ENCODE data around the gene HTR6.
A peak's percentile ranks its signal among the peaks of the same experiment; 100 is the strongest.
"Not testable (repeated sequence)": the region's sequence is repeated elsewhere in the genome, so short reads cannot be mapped to it uniquely, and the experiment has no call there.

The HTR6 gene

GRCh38 chr1:19637606-19638005, 27.1 kb upstream of the HTR6 start:
- no peak for TF ChIP-seq CTCF (IDR thresholded peaks at IDR 0.05; ENCODE audit: borderline replicate concordance, control extremely low read depth, extremely low read depth, insufficient read depth, missing control alignments)
- DNase-seq (ENCODE audit: low spot score): no peak
- in situ Hi-C loops (cut with MboI; ENCODE audit: low sequenced_read_pairs, unreplicated experiment): no loop called here

- in situ Hi-C loops (cut with MboI; ENCODE audit: low sequenced_read_pairs, unreplicated experiment); DNase-seq (ENCODE audit: low spot score): not testable (repeated sequence)
These were observed 25.4 kb upstream of the HTR6 start for GRCh38 chr1:19639228-19639627.

DNA sequence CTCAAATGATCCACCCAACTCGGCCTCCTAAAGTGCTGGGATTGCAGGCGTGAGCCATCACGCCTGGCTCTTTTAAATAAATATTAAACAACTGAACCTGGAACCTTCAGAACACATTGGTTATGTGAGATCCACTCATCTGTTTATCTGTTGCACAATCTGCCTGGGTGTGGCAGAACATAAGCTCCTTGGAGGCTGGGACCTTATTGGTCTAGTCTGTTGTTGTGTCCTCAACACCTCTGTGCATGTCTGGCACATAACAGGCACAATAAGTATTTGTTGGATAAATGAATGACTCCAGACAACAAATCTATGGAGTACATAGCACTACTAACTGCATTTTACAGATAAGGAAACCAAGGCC, 24.7 kb upstream of the HTR6 start:
- in situ Hi-C loops (cut with MboI; ENCODE audit: low sequenced_read_pairs, unreplicated experiment): no loop called here
- TF ChIP-seq CTCF (IDR thresholded peaks at IDR 0.05; ENCODE audit: borderline replicate concordance, control extremely low read depth, extremely low read depth, insufficient read depth, missing control alignments): no peak
- DNase-seq (ENCODE audit: low spot score): no peak

DNA sequence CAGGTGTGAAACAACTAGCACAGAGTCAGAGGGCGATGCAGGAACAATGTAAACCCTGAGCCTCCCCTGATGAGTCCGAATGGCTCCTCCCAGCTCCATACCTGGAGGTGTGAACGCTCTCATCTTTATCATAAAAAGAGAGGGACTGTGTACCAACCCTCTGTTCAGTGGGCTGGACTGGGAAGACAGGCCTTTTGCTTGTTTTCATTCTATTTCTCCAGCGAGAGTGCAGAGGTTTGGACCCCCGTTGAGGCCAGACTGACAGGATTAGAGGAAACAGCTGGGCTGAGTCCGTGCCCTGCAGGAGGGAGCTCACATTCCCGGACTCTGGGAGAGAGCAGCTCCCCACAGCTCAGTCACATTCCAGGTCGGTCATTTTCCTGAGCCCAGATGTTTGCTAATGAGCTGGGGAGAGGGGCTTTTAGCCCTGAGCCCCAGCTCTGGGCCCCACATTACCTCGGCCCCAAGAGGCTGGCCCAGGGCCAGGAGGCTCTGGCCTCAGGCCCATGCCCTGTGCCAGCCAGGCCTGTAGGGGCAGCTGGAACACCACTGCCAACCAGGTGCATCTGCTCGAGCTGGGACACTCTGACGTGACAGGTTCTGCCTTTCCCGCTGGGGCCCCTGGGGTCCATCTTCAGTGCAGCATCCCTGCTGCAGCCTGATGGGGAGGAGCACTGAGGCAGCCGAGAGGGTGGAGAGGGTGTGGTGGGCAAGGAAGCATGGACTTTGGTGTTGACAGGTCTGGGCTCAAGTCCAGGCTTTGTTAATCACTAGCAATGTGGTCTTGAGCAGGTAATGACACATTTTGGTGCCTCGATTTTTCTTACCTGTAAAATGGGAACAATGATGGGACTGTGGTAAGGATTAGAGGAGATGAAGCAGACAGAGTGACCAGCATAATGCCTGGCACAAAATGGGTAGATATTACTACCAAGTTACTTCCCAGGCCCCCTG, 24.0 kb upstream of the HTR6 start:
- DNase-seq (ENCODE audit: low spot score): no peak
- TF ChIP-seq CTCF (IDR thresholded peaks at IDR 0.05; ENCODE audit: borderline replicate concordance, control extremely low read depth, extremely low read depth, insufficient read depth, missing control alignments): no peak
- in situ Hi-C loops (cut with MboI; ENCODE audit: low sequenced_read_pairs, unreplicated experiment): no loop called here

DNA sequence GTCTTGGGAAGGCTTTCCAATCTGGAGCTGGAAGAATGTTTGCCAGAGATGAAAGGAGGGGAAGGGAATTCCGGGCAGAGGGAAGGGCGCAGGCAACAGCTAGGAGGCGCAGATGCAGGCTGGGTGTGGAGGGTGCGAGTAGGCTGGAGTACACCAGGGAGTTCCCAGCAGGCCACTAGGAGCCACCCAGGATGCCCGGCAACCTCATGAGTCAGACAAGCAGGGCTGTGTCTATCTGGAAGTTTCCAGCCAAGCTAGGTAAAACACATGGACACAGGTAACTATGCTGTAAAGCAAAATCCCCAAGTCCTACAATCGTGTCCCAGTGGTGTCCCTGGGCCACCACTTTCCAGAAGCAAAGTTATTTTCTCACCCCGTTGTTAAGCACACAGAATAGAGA, 21.6 kb upstream of the HTR6 start:
- no peak for DNase-seq (ENCODE audit: low spot score)
- TF ChIP-seq CTCF (IDR thresholded peaks at IDR 0.05; ENCODE audit: borderline replicate concordance, control extremely low read depth, extremely low read depth, insufficient read depth, missing control alignments): no peak
- in situ Hi-C loops (cut with MboI; ENCODE audit: low sequenced_read_pairs, unreplicated experiment): no loop called here

- in situ Hi-C loops (cut with MboI; ENCODE audit: low sequenced_read_pairs, unreplicated experiment): no loop called here
- DNase-seq (ENCODE audit: low spot score): peak; percentile 83
- TF ChIP-seq CTCF (IDR thresholded peaks at IDR 0.05; ENCODE audit: borderline replicate concordance, control extremely low read depth, extremely low read depth, insufficient read depth, missing control alignments): no peak
These were observed 20.9 kb upstream of the HTR6 start, which contains the start of gene NBL1 for GRCh38 chr1:19643602-19644394. TSS of gene NBL1 (plus strand) at chr1:19644311. CDS start at chr1:19655031, 10,720 bp downstream.

- DNase-seq (ENCODE audit: low spot score): peak; percentile 67
- in situ Hi-C loops (cut with MboI; ENCODE audit: low sequenced_read_pairs, unreplicated experiment): no loop called here
- TF ChIP-seq CTCF (IDR thresholded peaks at IDR 0.05; ENCODE audit: borderline replicate concordance, control extremely low read depth, extremely low read depth, insufficient read depth, missing control alignments): no peak
These were observed 20.3 kb upstream of the HTR6 start for GRCh38 chr1:19644395-19644680.
